Suprapubic skin (tissue), 4 donors: ENCODE data around the gene IRGQ. TPM values are rescaled to one million over a fixed set of nuclear protein-coding genes. Genes with fewer than 3 reads are reported as not detected.

Experiments
- DNase-seq, 2 donors: peaks; one replicate each; pipeline ENCODE4 v3.0.0-alpha.2; 2019; ENCODE audit warnings: low spot score in 2 of 2
- H3K27ac ChIP-seq: fragments of 200-600 bp; sonication (generic); one replicate; pipeline ENCODE4 v1.5.1; 2019
- H3K27me3 ChIP-seq: fragments of 200-600 bp; sonication (generic); one replicate; pipeline ENCODE4 v1.5.1; 2019
- H3K36me3 ChIP-seq: fragments of 200-600 bp; sonication (generic); one replicate; pipeline ENCODE4 v1.5.1; 2019
- H3K4me1 ChIP-seq: fragments of 200-600 bp; sonication (generic); one replicate; pipeline ENCODE4 v1.5.1; 2019
- H3K4me3 ChIP-seq: fragments of 200-600 bp; sonication (generic); one replicate; pipeline ENCODE4 v1.5.1; 2019; ENCODE audit warnings: mild to moderate bottlenecking
- H3K9me3 ChIP-seq: fragments of 200-600 bp; sonication (generic); one replicate; pipeline ENCODE4 v1.5.1; 2019
- CTCF ChIP-seq, 2 donors: fragments of 200-600 bp in 1 of 2; fragments of 450-650 bp in 1 of 2; sonication (generic) in 1 of 2; IDR thresholded peaks; one replicate each; pipeline ENCODE4 v1.5.1; 2016 to 2019; ENCODE audit warnings: antibody characterized with exemption in 2 of 2, mild to moderate bottlenecking in 1 of 2, moderate library complexity in 1 of 2
- EP300 ChIP-seq: sonication (generic); formaldehyde crosslinking; IDR thresholded peaks from one replicate; pipeline ENCODE4 v1.6.1; 2017; ENCODE audit warnings: antibody characterized with exemption
- POLR2A ChIP-seq, 2 donors: fragments of 450-650 bp; IDR thresholded peaks; one replicate each; pipeline ENCODE4 v1.6.1; 2017; ENCODE audit warnings: antibody characterized with exemption in 2 of 2, mild to moderate bottlenecking in 2 of 2, moderate library complexity in 2 of 2
- POLR2AphosphoS5 ChIP-seq, 3 donors: sonication (generic); formaldehyde crosslinking; IDR thresholded peaks; one replicate each; pipeline ENCODE4 v1.6.1; 2017; ENCODE audit warnings: antibody characterized with exemption in 3 of 3
- WGBS: methylation state at CpG from one replicate; pipeline ENCODE4 v1.1.5; 2018; 5-methylcytosine and 5-hydroxymethylcytosine counted together
- total RNA-seq, 4 donors: library from RNA; depleted of rRNA; stranded (reverse); fragments of >200 nt; gene quantifications; one replicate each; pipeline ENCODE4 v1.1.0, GENCODE V29; 2016

IRGQ gene
- 10 to 100 TPM; 17.2 to 24.7 (median 19.9) TPM for total RNA-seq

GRCh38 chr19:43595999-43596841 is at the start of gene IRGQ, which contains the start of gene ZNF576:
IRGQ (minus strand) TSS chr19:43596134; CDS start chr19:43595338, 796 bp downstream.
ZNF576 (plus strand) TSS chr19:43596595; CDS start chr19:43597109, 514 bp downstream.
- H3K9me3 ChIP-seq = no peaks in the 10 kb centered on the region
- no peaks in the 10 kb centered on the region for H3K27me3 ChIP-seq
- H3K4me3 ChIP-seq = peak within 1 kb of the TSS; percentile 60
- peak; percentile 100 for DNase-seq
- peak within 1 kb of the TSS; percentile 96 for H3K27ac ChIP-seq
- peaks cover 40% of the 10 kb centered on the region for H3K4me1 ChIP-seq
- no peak for TF ChIP-seq EP300
- peak; percentile 27 to 86 (median 77) for TF ChIP-seq POLR2AphosphoS5 (IDR thresholded peaks at IDR 0.05)
- TF ChIP-seq POLR2A (IDR thresholded peaks at IDR 0.05) = peak in 1 of 2 donors; percentile 12
- no peak for TF ChIP-seq CTCF (IDR thresholded peaks at IDR 0.05)
- 0% methylated on average over 49 of the region's 60 CpGs for WGBS
- peaks cover 36% of the 10 kb centered on the region for H3K36me3 ChIP-seq

GRCh38 chr19:43644181-43644580 is 48.2 kb upstream of the IRGQ start:
- peaks cover 11% of the 10 kb centered on the region for H3K4me1 ChIP-seq
- no peak overlapping the region for H3K4me3 ChIP-seq
- DNase-seq = no peak
- H3K36me3 ChIP-seq = peaks cover 13% of the 10 kb centered on the region
- TF ChIP-seq CTCF (IDR thresholded peaks at IDR 0.05) = no peak
- no peak for TF ChIP-seq POLR2A (IDR thresholded peaks at IDR 0.05)
- no peak for TF ChIP-seq EP300
- no peak for TF ChIP-seq POLR2AphosphoS5 (IDR thresholded peaks at IDR 0.05)
- H3K9me3 ChIP-seq = no peaks in the 10 kb centered on the region
- no peak overlapping the region for H3K27ac ChIP-seq
- H3K27me3 ChIP-seq = peaks cover 11% of the 10 kb centered on the region
- WGBS = 72% methylated on average over 13 of the region's 13 CpGs

- WGBS = 38% methylated on average over 3 of the region's 3 CpGs
- no peak overlapping the region for H3K4me3 ChIP-seq
- peaks cover 19% of the 10 kb centered on the region for H3K4me1 ChIP-seq
- TF ChIP-seq POLR2A (IDR thresholded peaks at IDR 0.05) (no peak), CTCF (IDR thresholded peaks at IDR 0.05) (no peak), EP300 (no peak), POLR2AphosphoS5 (IDR thresholded peaks at IDR 0.05) (no peak)
- H3K27ac ChIP-seq = no peak overlapping the region
- no peak for DNase-seq
- peaks cover 5% of the 10 kb centered on the region for H3K36me3 ChIP-seq
- no peaks in the 10 kb centered on the region for H3K9me3 ChIP-seq
- peaks cover 12% of the 10 kb centered on the region for H3K27me3 ChIP-seq
These were observed 47.4 kb upstream of the IRGQ start for GRCh38 chr19:43643326-43643725.

DNA sequence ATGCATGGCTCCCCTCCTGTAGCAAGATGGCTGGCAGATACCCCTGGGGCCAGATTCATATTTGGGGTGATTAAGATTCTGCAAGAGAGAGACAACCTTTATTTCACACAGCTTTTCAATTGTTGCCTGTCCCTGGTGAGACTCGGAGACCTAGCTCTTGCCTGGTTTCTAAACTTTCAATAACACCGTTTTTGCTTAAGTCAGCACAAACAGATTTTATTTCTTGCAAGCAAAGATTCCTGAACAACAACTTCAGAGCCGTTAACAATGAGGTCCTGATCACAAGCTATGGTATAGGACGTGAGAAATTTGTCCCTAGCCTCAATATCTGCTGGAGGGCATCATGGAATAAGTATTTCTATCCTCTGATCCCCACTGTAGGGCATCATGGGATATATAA is 46.6 kb upstream of the IRGQ start:
- peaks cover 12% of the 10 kb centered on the region for H3K27me3 ChIP-seq
- 89% methylated on average over 4 of the region's 4 CpGs for WGBS
- no peak overlapping the region for H3K4me3 ChIP-seq
- no peak overlapping the region for H3K27ac ChIP-seq
- no peaks in the 10 kb centered on the region for H3K9me3 ChIP-seq
- TF ChIP-seq CTCF (IDR thresholded peaks at IDR 0.05) = no peak
- no peak for TF ChIP-seq POLR2AphosphoS5 (IDR thresholded peaks at IDR 0.05)
- no peak for TF ChIP-seq EP300
- no peak for TF ChIP-seq POLR2A (IDR thresholded peaks at IDR 0.05)
- no peak for DNase-seq
- peaks cover 19% of the 10 kb centered on the region for H3K4me1 ChIP-seq
- peaks cover 4% of the 10 kb centered on the region for H3K36me3 ChIP-seq

- H3K27ac ChIP-seq = no peak overlapping the region
- H3K9me3 ChIP-seq = no peaks in the 10 kb centered on the region
- no peak for DNase-seq
- no peaks in the 10 kb centered on the region for H3K36me3 ChIP-seq
- no peak overlapping the region for H3K4me3 ChIP-seq
- no peak for TF ChIP-seq EP300
- TF ChIP-seq CTCF (IDR thresholded peaks at IDR 0.05) = no peak
- no peak for TF ChIP-seq POLR2AphosphoS5 (IDR thresholded peaks at IDR 0.05)
- no peak for TF ChIP-seq POLR2A (IDR thresholded peaks at IDR 0.05)
- H3K4me1 ChIP-seq = peaks cover 22% of the 10 kb centered on the region
- H3K27me3 ChIP-seq = peaks cover 12% of the 10 kb centered on the region
- WGBS = 80% methylated on average over 2 of the region's 2 CpGs
These were observed 45.4 kb upstream of the IRGQ start for GRCh38 chr19:43641333-43641732.
